Epidermal melanocyte (primary cell): ENCODE results near the gene ANKLE1.
"Not testable (repeated sequence)": the region's sequence is repeated elsewhere in the genome, so short reads cannot be mapped to it uniquely, and the experiment has no call there.

Experiments used
- DNase-seq: peaks from one replicate; pipeline ENCODE4 v3.0.0; 2011; ENCODE audit warnings: low spot score; ENCODE audit not compliant: insufficient read length

ANKLE1 gene

DNA sequence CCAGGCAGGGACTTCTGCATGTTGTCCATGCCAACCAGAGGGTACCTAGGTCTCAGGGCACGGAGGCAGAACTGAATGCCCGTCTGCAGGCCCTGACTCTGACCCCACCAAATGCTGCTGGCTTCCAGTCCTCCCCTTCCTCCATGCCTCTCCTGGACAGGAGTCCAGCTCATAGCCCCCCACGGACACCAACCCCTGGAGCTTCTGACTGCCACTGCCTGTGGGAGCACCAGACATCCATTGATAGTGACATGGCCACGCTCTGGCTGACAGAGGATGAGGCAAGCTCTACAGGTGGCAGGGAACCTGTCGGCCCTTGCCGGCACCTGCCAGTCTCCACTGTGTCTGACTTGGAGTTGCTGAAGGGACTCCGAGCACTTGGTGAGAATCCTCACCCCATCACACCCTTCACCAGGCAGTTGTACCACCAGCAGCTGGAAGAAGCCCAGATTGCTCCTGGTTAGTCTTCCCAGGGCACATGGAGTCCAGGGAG, 1.8 kb downstream of the ANKLE1 start:
- DNase-seq = no peak

GRCh38 chr19:17285415-17286135, 3.9 kb downstream of the ANKLE1 start:
- DNase-seq = no peak

GRCh38 chr19:17286263-17286662, 4.6 kb downstream of the ANKLE1 start:
- no peak for DNase-seq

- DNase-seq = no peak
These were observed 5.1 kb downstream of the ANKLE1 start for GRCh38 chr19:17286752-17287151.

DNA sequence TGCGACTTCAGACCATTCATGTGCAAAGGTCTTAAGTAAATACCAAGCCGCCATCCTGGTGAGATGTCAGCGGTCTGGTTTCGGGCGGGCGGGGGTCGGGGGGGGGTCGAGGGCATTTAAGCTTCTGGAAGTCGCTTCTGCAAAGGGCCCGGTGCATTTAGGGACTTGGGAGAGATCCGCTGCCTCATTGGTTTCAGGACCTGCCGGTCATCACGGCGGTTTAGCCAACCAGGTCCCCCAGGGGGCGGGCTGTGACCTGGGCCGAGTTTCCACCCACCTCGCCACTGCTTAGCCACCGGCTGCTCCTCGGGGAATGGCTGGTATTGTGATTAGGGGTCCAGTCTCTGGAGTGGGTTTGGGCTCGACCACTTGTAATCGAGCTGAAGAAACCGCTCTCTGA, 7.8 kb downstream of the ANKLE1 start:
- DNase-seq = peak; percentile 94

DNA sequence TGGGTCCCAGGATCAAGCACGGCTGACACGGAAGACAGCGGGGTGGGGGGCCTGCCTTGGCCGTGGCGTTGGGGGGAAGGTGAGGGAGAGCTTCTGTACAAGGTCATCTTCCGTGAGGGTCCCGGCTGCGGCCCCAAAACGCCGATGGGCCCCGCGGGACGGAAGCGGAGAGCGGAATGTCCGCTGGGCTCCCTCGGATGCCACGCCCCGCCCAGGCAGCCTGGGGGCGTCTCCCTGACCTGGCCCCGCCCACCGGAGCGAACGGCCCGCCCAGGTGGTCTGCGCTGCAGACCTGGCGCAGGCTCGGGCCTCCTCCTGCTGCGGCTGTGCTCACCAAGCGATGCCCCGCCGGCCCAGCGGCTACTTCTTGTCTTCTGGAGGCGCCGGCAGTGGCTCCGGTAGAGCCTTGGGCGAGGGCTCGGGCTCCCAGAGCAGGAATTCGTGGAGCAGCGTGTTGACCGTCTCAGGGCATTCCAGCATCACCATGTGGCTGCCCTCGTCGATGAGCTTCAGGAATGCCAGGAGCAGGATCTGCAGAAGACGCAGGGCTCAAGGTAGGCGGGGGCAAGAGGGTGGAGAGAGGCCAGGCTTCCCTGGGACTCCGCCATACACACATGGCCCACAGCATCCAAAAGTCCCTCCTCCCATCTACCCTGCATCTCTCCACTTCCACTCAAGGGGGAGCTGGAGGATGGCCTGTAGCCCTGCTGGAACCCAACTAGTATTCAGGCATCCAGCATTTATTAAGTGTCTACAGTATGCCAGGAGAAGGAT, 10.8 kb downstream of the ANKLE1 start:
- DNase-seq = peak; percentile 99

DNA sequence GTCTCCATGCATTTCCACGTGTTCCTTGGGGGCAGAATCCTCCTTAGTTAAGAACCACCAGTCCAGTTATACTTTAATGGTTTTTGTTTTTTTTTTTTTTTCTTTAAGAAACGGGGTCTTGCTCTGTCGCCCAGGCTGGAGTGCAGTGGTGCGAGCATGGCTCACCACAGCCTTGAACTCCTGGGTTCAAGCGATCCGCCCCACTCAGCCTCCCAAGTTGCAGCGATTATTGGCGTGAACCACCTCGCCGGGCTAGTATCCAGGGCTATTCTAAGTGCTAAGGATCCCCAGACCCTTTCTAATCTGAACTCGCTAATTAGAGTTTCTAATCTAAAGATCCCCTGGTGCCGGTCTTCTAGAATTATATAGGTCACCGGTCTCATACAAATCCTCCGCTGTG, 11.9 kb downstream of the ANKLE1 start:
- DNase-seq = no peak

- DNase-seq = no peak
These were observed 12.6 kb downstream of the ANKLE1 start for GRCh38 chr19:17294051-17294891.

DNA sequence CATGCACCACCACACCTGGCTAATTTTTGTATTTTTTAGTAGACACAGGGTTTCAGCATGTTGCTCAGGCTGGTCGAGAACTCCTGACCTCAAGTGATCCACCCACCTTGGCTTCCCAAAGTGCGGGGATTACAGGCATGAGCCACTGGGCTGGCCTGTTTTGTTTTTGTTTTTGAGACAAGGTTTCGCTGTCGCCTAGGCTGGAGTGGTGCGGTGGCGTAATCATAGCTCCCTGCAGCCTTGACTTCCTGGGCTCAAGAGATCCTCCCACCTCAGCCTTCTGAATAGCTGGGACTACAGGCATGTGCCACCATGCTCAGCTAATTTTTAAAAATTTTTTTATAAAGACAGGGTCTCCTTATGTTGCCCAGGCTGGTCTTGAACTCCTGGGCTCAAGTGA, 13.8 kb downstream of the ANKLE1 start:
- not testable (repeated sequence) for DNase-seq

DNA sequence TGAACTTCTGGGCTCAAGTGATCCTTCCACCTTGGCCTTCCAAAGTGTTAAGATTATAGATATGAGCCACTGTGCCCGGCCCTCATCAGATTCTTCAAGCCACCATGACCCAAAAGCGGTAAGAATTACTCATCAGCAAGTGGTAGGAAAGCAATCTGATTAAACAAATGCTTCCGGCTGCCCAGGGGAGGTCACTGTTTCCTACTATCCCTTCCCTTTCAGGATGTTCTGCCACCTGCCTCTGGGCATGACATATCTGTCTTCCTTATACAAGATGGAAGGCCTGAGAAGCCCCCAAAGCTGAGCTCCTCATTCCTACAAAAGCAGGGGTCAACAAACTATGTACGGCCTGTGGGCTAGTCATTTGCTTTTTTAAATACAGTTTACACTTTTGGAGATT, 14.6 kb downstream of the ANKLE1 start:
- DNase-seq = no peak

DNA sequence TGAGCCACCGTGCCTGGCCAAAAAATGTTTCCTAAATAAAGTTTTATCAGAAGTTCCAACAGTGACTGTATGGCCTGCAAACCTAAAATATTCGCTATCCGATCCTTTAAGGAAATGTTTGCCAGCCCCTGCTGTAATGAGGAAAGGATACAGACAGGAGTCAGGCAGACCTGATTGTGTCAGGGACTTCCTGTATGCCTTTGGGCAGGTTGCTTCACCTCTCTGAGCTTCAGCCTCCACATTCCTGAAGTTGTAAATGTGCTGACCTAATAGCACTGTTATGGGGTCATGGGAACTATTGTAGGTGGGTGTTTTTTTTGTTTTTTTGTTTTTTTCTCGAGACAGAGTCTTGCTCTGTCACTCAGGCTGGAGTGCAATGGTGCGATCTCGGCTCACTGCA, 15.3 kb downstream of the ANKLE1 start:
- no peak for DNase-seq

DNA sequence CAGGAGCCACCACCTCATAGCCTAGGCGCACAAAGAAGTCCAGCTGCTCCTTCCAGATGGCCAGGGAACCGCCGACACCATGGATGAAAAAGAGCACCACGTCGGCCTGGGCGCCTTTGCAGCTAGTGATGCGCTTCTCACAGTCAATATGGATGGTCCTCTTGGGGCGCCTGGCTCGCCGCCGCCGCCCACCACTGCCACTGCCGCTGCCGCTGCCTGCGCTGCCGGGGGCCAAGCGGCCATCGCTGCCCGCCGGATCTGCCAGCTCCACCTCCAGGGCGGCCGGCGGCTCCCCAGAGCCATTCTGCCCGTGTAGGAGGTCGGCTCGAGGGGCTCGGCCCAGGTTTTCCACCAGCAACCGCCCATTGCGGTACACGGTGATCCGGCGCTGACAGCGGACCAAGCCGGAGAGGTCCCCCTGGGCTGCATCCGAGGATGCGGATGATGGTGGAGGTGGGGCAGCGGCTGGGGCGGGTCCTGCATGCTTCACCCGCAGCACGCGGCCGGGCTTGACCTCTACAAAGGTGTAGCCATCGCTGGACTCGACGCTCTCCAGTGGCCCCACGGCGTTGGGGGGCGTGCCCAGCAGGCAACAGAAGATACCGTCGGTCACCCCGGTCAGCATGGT, 19.4 kb downstream of the ANKLE1 start:
- DNase-seq = no peak

DNA sequence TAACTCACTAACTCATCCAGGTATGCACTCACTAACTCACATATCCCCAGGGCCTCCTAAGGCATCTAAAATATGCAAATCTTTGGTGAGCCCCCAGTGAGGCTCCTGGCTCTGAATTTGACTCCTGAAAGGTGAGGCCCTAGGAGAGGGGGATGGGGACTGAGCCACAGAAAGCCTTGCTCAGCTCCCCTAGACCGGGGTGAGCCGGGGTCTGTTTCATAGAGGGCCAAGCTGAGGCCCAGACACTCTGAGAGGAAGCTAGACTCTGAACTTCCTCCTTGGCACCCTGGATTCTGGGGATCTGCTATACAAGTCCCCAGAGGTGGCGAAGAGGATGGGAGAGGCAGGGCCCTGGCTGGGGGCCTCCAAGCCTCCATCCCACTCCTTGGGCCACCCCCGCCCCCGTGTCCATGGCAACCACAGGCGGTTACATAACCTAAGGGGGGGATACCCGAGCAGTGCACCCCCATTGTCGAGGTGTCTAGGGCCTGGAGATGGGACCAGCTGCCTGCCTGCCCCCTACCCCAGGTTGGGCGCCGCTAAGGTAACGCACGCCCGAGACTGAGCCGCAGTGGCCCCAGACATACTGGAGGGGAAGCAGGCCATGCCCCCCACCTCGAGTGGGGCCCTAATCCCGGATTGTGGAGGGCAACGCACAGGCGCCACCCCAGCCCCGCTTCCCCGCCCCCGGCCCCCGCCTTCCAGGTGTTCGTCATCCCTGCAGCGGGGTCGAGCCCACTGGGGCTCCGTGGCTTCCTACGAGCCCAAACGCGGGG, 20.9 kb downstream of the ANKLE1 start:
- DNase-seq = no peak

DNA sequence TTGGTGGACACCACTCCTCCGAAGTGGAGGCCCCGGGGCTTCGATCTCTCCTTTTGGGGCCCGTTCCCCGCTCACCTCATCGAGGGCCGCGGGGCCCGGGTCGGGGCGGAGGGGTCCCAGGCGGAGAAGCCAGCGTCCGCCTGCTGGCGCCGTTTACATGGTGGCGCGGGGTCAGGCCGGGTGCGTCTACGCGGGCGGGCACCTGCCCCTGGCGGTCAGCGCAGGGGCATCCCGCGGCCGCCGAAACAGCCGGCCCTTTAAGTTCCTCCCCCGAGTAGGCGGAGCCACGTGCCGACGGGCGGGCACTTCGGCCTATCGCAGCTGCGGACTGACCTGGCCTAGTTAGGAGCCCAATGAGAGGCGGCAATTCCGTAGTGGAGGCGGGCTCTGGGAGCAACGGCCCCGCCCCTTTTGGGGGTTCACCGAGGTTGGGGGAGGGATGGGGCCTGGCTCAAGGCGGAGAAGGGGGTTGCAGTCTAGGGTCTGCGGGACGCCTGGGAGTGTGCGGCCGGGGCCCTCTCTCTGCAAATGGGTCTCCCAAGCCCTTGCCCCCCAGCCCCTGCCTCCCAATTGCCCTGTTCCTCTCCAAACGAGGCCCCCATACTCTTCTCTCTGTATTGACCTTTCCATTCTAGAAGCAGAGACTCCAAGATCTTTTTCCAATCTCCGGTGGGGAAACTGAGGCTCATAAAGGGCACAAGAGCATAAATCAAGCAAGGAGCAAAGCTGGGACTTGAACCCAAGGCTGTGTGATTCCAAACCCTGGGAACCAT, 21.7 kb downstream of the ANKLE1 start, which contains the start of gene ABHD8:
ABHD8 (minus strand) TSS at position 259 of the 773 bp plus-strand sequence. CDS start 1,809 bp downstream, outside the sequence.
- DNase-seq = peak; percentile 98

- DNase-seq = no peak
These were observed 22.2 kb downstream of the ANKLE1 start for GRCh38 chr19:17303940-17304267.

DNA sequence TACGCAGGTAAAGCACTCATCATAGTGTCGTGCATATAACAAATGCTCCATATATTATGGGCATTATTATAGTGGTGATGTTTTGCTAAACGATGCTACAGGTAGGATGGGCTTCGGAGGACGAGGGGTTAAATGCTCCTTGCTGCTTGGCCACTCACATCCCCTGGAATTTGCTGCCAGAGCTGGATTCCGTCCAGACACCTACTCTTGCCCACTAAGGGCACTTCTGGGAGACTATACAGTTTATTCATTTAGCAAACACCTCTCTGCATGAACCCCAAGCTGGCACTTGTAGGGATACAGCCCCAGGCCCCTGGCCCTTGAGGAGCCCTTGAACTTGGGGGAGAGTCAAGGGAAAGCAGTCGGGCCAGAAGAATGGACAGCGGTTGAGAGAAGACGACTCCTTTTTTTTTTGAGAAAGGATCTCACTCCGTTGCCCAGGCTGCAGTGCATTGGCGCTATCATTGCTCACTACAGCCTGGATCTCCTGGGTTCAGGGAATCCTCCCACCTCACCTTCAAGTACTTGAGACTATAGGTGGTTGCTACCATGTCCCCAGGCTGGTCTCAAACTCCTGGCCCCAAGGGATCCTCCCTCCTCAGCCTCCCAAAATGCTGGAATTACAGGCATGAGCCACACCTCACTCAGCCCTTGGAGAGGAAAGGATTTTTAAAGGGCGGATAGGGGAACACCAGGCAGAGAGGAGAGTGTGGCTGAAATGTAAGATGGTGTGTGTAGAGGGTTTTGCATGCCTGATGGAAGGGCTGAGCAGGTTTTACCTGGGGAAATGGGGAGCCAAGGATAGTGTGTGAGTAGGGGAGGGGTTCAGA, 22.9 kb downstream of the ANKLE1 start:
- no peak for DNase-seq

- no peak for DNase-seq
These were observed 23.5 kb downstream of the ANKLE1 start for GRCh38 chr19:17305216-17305516.

DNA sequence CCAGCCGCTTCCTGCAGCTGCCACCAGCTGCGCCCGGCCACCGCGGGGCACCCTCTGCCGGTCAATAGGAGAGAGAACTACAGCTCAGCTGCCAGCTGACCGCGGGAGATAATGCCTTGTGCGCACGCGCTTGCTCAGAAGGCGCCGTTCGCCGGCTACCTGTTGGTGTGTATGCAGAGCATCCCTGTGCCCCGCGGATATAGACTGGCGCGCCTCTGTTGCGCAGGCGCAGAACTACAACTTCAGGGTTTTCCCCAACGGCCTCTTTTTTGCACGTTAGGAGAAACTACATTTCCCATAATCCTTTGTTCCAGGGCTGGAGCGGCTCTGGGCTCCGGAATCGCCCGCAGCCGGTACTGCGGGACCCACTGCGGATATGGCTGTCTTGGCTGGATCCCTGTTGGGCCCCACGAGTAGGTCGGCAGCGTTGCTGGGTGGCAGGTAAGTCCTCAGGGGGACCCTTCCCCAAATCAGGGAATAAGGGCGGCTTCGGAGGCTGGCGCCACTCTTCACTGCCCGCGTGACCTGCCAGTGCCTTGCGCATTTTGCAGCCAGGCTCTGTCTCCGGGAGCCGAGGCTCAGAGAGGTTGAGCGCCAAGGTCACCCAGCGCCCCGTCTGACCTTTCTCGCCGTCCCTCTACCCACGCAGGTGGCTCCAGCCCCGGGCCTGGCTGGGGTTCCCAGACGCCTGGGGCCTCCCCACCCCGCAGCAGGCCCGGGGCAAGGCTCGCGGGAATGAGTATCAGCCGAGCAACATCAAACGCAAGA, 24.0 kb downstream of the ANKLE1 start, which contains the start of gene MRPL34:
MRPL34 (plus strand) TSS at position 356 of the 768 bp plus-strand sequence; CDS start at position 377, 21 bp downstream.
- peak; percentile 84 for DNase-seq
